ENCODE results near the gene VCP.

DNA sequence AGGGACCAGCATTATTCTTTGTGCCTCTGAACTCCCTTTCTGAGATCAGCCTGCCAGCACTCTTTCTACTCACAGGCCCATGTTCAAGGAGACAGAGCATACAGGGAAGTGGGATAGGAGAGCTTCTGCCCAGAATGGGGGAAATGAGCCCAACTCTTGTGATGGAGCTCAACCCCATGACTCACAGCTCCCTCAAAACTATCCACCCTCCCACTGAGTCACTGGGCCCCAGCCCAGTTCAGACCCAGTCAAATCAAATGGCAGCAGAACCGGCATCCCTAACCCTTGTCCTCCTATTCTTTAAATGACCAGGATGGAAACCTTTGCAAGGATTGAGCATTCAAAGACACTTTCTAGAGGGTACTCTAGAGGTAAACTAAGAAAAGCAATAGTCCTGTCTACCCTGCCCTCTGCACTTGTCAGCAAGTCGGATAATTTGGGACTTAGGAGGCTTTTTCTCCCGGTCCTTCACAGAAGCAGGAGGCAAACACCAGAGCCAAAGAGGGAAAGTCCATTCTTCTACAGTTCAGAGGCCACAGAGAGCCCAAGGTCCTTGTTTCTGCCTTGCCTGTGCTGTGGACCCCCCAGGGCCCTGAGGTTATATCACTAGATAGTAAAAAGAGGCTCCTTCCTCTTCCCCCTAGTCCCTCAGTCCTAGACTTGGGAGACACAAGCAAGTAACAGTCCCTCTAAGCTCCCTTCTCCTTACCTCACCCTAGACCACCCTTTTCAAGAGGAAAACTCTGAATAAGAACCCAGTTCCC lies 40.0 kb upstream of the VCP start:
- TF ChIP-seq CTCF (IDR thresholded peaks at IDR 0.05) (no peak), ZFX (IDR thresholded peaks at IDR 0.05; ENCODE audit: borderline replicate concordance) (no peak)
